Measurements from ENCODE around the gene PCNT.
"Not testable (repeated sequence)": the region's sequence is repeated elsewhere in the genome, so short reads cannot be mapped to it uniquely, and the experiment has no call there.

Gene PCNT

GRCh38 chr21:46384556-46384955, 60.6 kb downstream of the PCNT start:
- DNase-seq, result no peak

- DNase-seq, result no peak
These were observed 62.1 kb downstream of the PCNT start for GRCh38 chr21:46385846-46386733.

- DNase-seq, result no peak
These were observed 62.8 kb downstream of the PCNT start for GRCh38 chr21:46386734-46387088.

DNA sequence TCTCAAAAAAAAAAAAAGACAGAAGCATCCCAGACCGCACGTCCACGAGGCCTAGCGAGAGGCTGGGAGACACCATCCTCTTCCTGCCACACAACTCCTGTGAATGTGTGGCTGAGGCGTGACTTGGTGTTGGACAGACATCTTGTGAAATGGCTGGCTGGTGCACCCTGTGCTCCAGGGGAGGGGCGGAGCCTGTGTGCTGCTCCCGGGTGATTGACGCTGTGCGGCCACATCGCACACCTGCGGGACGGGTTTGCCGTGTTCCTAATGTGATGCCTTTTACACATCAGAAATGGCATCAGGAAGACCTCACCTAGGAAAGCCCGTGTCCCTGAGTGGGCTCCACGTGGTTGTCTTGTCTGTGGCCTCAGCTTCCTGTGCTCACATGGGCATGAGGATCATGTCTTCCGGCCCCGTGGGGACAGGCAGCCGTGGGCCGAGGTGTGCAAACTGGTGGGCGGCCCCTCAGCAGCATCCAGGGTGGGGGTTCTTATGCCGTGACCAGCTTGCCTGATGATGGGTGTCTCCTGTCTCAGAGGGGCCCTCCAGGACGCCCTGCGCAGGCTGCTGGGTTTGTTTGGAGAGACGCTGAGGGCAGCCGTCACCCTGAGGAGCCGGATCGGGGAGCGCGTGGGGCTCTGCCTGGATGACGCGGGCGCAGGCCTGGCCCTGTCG, 64.4 kb downstream of the PCNT start:
- no peak for DNase-seq

- no peak for DNase-seq
These were observed 64.9 kb downstream of the PCNT start for GRCh38 chr21:46388896-46389295.

GRCh38 chr21:46390603-46391545, 66.9 kb downstream of the PCNT start:
- no peak for DNase-seq

GRCh38 chr21:46391773-46392172, 67.8 kb downstream of the PCNT start:
- no peak for DNase-seq

- DNase-seq, result no peak
These were observed 69.0 kb downstream of the PCNT start for GRCh38 chr21:46392921-46393320.

- DNase-seq, result no peak
These were observed 69.5 kb downstream of the PCNT start for GRCh38 chr21:46393451-46393940.

- no peak for DNase-seq
These were observed 70.1 kb downstream of the PCNT start for GRCh38 chr21:46393941-46394594.

- DNase-seq, result no peak
These were observed 70.7 kb downstream of the PCNT start for GRCh38 chr21:46394595-46395104.

DNA sequence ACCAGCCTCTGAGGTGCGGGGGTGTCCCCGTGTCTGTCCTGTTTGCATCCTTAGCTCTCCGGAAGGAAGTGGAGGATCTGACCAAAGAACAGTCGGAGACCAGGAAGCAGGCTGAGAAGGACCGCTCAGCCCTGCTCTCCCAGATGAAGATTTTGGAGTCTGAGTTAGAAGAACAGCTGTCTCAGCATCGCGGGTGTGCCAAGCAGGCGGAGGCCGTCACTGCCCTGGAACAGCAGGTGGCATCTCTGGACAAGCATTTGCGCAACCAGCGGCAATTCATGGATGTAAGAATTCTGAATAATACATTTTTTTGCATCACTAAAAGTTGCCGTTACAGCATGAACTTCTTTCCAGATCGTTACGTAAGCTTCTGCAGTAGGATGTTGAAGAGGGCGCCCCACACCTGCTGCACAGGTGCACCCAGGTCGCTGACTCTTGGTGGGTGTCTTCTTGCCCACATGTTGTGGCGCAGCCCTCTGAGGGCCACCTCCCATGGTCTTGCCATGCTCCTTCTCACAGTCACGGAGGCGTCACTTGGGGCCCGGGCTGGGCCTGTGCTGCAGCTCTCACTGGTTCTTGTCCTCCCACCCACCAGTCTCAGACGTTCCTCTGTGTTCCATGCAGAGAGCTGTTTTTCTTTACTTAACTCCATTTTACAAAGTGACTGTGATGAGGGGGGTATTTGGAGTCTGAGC, 73.4 kb downstream of the PCNT start:
- no peak for DNase-seq

DNA sequence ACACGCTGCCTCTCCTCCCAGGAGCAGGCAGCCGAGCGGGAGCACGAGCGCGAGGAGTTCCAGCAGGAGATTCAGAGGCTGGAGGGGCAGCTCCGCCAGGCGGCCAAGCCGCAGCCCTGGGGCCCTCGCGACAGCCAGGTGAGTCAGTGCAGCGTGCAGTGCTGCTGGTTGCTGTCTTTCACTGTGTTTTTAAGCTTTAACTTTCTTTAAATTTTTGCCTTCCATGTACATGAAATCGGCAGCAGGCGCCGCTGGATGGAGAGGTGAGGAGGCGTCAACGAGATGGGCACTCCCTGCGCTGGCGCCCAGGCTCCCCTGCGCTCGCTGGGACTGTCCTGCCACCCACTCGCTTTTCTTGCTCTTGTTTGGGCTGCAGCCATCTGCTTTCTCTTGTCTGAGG, 74.0 kb downstream of the PCNT start:
- DNase-seq, result no peak

DNA sequence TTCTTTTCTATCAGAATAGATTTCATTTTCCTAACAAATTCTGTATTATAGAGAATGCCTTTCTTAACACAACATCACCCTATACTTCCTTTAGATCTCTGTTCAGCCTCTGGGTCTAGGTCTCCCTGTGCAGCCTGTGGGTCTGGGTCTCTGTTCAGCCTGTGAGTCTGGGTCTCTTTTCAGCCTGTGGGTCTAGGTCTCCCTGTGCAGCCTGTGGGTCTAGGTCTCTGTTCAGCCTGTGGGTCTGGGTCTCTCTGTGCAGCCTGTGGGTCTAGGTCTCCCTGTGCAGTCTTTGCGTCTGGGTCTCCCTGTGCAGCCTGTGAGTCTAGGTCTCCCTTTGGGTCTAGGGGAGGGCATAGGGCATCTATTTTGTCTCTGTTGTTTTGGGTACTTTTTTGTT, 75.2 kb downstream of the PCNT start:
- DNase-seq, result no peak

DNA sequence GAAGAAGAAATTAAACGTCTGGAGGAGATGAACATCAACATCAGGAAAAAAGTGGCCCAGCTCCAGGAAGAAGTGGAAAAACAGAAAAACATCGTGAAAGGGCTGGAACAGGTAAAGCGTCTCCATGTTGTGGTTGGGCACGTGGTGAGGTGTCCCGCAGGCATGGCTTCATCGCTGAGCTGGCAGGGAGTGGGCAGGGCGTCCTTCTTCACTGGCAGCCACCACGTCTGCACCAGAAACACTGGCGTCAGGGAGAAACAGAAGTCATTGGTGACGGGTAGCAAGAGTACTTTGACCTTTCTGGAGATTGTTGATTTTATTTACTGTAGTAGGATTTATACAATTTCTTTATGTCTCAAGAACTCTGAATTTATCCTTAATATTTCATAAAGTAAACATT, 75.7 kb downstream of the PCNT start:
- no peak for DNase-seq

GRCh38 chr21:46401186-46401910, 77.4 kb downstream of the PCNT start:
- no peak for DNase-seq

- DNase-seq, result no peak
These were observed 78.5 kb downstream of the PCNT start for GRCh38 chr21:46402421-46402820.

GRCh38 chr21:46403234-46403811, 79.4 kb downstream of the PCNT start:
- DNase-seq, result not testable (repeated sequence)

DNA sequence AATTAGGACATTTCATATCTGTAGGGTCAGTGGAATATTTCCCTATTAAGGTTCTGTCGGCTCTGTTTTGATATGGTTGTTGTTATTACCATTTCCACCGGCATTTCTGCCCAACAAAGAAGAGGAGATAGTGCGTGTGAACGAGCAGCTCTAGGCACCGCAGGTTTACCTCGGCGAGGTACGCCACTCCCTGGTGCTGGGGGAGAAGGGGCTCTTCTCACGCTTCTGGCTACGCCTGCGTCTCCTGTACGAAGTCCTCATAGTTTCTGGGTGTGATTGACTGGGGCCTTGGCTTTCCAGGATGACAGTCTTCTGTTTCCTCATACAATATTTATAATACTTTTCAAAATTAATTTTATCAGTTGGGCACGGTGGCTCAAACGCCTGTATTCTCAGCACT, 80.3 kb downstream of the PCNT start:
- DNase-seq, result no peak

DNA sequence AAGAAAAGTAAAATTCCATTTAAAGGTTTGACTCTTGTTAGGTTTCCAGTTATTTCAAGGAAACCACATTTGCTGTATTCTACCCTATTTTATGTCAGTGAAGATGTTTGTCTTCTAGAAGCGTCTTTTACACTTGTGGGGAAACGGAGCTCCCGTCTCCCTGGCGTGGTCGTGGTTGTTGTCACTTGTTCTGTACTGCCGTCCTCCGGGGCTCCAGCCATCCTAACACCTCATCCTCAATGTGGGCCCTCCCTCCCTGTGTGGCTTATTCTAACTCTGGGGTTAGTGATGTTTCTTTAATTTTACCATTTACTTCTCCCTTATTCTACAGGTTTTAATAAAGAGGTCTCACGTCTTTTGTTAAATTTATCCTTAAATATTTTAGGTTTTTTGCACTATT, 82.0 kb downstream of the PCNT start:
- DNase-seq, result no peak
